Suprapubic skin (tissue), 3 donors: ENCODE data around the gene PEDS1.

Experiments
- POLR2A ChIP-seq, 2 donors: fragments of 450-650 bp; IDR thresholded peaks; one replicate each; pipeline ENCODE4 v1.6.1; 2017; ENCODE audit warnings: antibody characterized with exemption in 2 of 2, mild to moderate bottlenecking in 2 of 2, moderate library complexity in 2 of 2
- TF ChIP-seq, protein P1 (sequence below), 2 donors: fragments of 200-600 bp in 1 of 2; fragments of 450-650 bp in 1 of 2; sonication (generic) in 1 of 2; IDR thresholded peaks; one replicate each; pipeline ENCODE4 v1.5.1; 2016 to 2019; ENCODE audit warnings: antibody characterized with exemption in 2 of 2, mild to moderate bottlenecking in 1 of 2, moderate library complexity in 1 of 2

DNA sequence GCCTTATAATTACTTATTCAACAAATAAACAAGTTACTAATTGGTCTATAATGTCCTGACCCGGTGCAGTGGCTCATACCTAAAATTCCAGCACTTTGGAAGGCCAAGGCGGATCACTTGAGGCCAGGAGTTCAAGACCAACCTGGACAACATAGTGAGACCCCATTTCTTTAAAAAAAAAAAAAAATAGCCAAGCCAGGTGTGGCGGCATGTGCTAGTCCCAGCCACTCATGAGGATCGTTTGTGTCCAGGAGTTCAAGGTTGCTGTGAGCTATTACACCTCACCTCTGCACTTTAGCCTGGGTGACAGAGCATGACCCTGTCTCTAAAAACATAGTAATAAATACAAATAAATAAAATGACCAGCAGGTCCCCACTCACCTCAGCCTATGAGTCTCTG, 30.8 kb downstream of the PEDS1 start:
- TF ChIP-seq, protein P1, sequence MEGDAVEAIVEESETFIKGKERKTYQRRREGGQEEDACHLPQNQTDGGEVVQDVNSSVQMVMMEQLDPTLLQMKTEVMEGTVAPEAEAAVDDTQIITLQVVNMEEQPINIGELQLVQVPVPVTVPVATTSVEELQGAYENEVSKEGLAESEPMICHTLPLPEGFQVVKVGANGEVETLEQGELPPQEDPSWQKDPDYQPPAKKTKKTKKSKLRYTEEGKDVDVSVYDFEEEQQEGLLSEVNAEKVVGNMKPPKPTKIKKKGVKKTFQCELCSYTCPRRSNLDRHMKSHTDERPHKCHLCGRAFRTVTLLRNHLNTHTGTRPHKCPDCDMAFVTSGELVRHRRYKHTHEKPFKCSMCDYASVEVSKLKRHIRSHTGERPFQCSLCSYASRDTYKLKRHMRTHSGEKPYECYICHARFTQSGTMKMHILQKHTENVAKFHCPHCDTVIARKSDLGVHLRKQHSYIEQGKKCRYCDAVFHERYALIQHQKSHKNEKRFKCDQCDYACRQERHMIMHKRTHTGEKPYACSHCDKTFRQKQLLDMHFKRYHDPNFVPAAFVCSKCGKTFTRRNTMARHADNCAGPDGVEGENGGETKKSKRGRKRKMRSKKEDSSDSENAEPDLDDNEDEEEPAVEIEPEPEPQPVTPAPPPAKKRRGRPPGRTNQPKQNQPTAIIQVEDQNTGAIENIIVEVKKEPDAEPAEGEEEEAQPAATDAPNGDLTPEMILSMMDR (IDR thresholded peaks at IDR 0.05): no peak
- TF ChIP-seq POLR2A (IDR thresholded peaks at IDR 0.05): no peak
